Body of pancreas (tissue), 4 donors: ENCODE measurements around the gene SLC17A1. TPM values are rescaled to one million over a fixed set of nuclear protein-coding genes. Genes with fewer than 3 reads are reported as not detected.

Experiments used
- ATAC-seq: fragments of 150-250 bp; one replicate; pipeline ENCODE4 v1.9.1; 2016
- DNase-seq, 4 donors: peaks; one replicate each; pipeline ENCODE4 v3.0.0-alpha.2; 2019
- H3K27ac ChIP-seq, 4 donors: fragments of 200-600 bp; sonication (generic); 1 replicate in 3 of 4; 2 replicates in 1 of 4; pipeline versions ENCODE4 v1.5.1 to v1.6.1; 2016 to 2019; ENCODE audit warnings: mild to moderate bottlenecking in 1 of 4, mixed read lengths in 1 of 4, moderate library complexity in 1 of 4
- H3K27me3 ChIP-seq, 2 donors: fragments of 200-600 bp; sonication (generic); one replicate each; pipeline ENCODE4 v1.6.0; 2016; ENCODE audit warnings: mild to moderate bottlenecking in 1 of 2
- H3K36me3 ChIP-seq, 2 donors: fragments of 200-600 bp; sonication (generic); replicated peaks in 1 of 2; 2 replicates each; pipeline ENCODE4 v1.5.1; 2016; ENCODE audit warnings: low read depth in 2 of 2; ENCODE audit not compliant: insufficient read depth in 1 of 2
- H3K4me1 ChIP-seq: fragments of 200-600 bp; sonication (generic); one replicate; pipeline ENCODE4 v1.6.0; 2016
- H3K4me3 ChIP-seq, 2 donors: fragments of 200-600 bp; sonication (generic); 1 replicate in 1 of 2; 2 replicates in 1 of 2; pipeline ENCODE4 v1.5.1; 2016 to 2019
- H3K9me3 ChIP-seq, 3 donors: fragments of 200-600 bp; sonication (generic); 1 replicate in 2 of 3; 2 replicates in 1 of 3; pipeline ENCODE4 v1.5.1; 2016
- CTCF ChIP-seq, 7 experiments: fragments of 450-650 bp in 4 of 7; fragments of 200-600 bp in 3 of 7; sonication (generic) in 3 of 7; IDR thresholded peaks; one replicate each; pipeline ENCODE4 v1.5.1; 2016 to 2019; ENCODE audit warnings: antibody characterized with exemption in 7 of 7
- POLR2A ChIP-seq, 3 donors: fragments of 450-650 bp; IDR thresholded peaks; one replicate each; pipeline ENCODE4 v1.6.1; 2016; ENCODE audit warnings: antibody characterized with exemption in 3 of 3, mild to moderate bottlenecking in 2 of 3
- WGBS, 2 donors: methylation state at CpG; one replicate each; pipeline ENCODE4 v1.1.5; 2017; 5-methylcytosine and 5-hydroxymethylcytosine counted together
- intact Hi-C: fragments of 100-400 bp; cut with DNase I; formaldehyde crosslinking; loops from one replicate; pipeline ENCODE4 v1.15.1; 2023
- total RNA-seq, 2 donors: library from RNA; depleted of rRNA; stranded (reverse); fragments of >200 nt; gene quantifications; one replicate each; pipeline ENCODE4 v1.1.0, GENCODE V29; 2016

SLC17A1 gene
- total RNA-seq, 2 donors from 2014 or later: not detected

GRCh38 chr6:25757936-25758642 lies 73.8 kb downstream of the SLC17A1 start:
- WGBS, 2 donors: 63 to 75% methylated on average over 6 of the region's 6 CpGs
- intact Hi-C loops: no loop called here
- ATAC-seq: no peak
- DNase-seq: no peak
- H3K27ac ChIP-seq: peak overlapping the region in 2 of 4 donors; percentile 48 to 76
- no peak overlapping the region for H3K4me3 ChIP-seq
- H3K9me3 ChIP-seq: no peaks in the 10 kb centered on the region
- H3K36me3 ChIP-seq: no peaks in the 10 kb centered on the region
- no peaks in the 10 kb centered on the region for H3K27me3 ChIP-seq
- H3K4me1 ChIP-seq: no peaks in the 10 kb centered on the region
- no peak for TF ChIP-seq POLR2A (IDR thresholded peaks at IDR 0.05)
- TF ChIP-seq CTCF (IDR thresholded peaks at IDR 0.05): no peak

- H3K9me3 ChIP-seq: no peaks in the 10 kb centered on the region
- H3K4me1 ChIP-seq: no peaks in the 10 kb centered on the region
- peak; percentile 63 for ATAC-seq
- WGBS, 2 donors: 49 to 54% methylated on average over 9 of the region's 9 CpGs
- DNase-seq: no peak
- no peak overlapping the region for H3K4me3 ChIP-seq
- intact Hi-C loops: no loop called here
- H3K27ac ChIP-seq: peak overlapping the region in 3 of 4 donors; percentile 49 to 76 (median 62)
- H3K36me3 ChIP-seq: no peaks in the 10 kb centered on the region
- H3K27me3 ChIP-seq: no peaks in the 10 kb centered on the region
- no peak for TF ChIP-seq CTCF (IDR thresholded peaks at IDR 0.05)
- no peak for TF ChIP-seq POLR2A (IDR thresholded peaks at IDR 0.05)
Measured at GRCh38 chr6:25756382-25757363, 75.2 kb downstream of the SLC17A1 start.

GRCh38 chr6:25755483-25755882 lies 76.4 kb downstream of the SLC17A1 start:
- H3K4me3 ChIP-seq: no peak overlapping the region
- H3K27ac ChIP-seq: peak overlapping the region in 3 of 4 donors; percentile 49 to 76 (median 62)
- H3K9me3 ChIP-seq: no peaks in the 10 kb centered on the region
- no peak for ATAC-seq
- WGBS, 2 donors: 66 to 88% methylated on average over 1 of the region's 1 CpG
- H3K4me1 ChIP-seq: no peaks in the 10 kb centered on the region
- DNase-seq: no peak
- intact Hi-C loops: no loop called here
- no peaks in the 10 kb centered on the region for H3K36me3 ChIP-seq
- no peaks in the 10 kb centered on the region for H3K27me3 ChIP-seq
- TF ChIP-seq CTCF (IDR thresholded peaks at IDR 0.05): no peak
- TF ChIP-seq POLR2A (IDR thresholded peaks at IDR 0.05): no peak

GRCh38 chr6:25754535-25754934 lies 77.3 kb downstream of the SLC17A1 start, which contains the start of gene SLC17A4:
Gene SLC17A4, plus strand, starts transcription at chr6:25754742. Its CDS starts 7,221 bp downstream, at chr6:25761963.
- Histone ChIP-seq H3K4me1 (peaks cover 5% of the 10 kb centered on the region), H3K27ac (peak within 1 kb of the TSS in 3 of 4 donors; percentile 49 to 76 (median 62)), H3K27me3 (no peaks in the 10 kb centered on the region), H3K36me3 (no peaks in the 10 kb centered on the region), H3K4me3 (no peak within 1 kb of the TSS), H3K9me3 (no peaks in the 10 kb centered on the region)
- intact Hi-C loops: no loop called here
- TF ChIP-seq POLR2A (IDR thresholded peaks at IDR 0.05) (peak in 1 of 3 donors; percentile 27), CTCF (IDR thresholded peaks at IDR 0.05) (no peak)
- ATAC-seq (peak; percentile 10), DNase-seq (no peak)
